Right lobe of liver (tissue), 4 donors: ENCODE results near the gene ZBTB7B.

Experiments used
- CTCF ChIP-seq, 4 donors: fragments of 200-600 bp in 3 of 4; fragments of 450-650 bp in 1 of 4; IDR thresholded peaks; one replicate each; pipeline versions ENCODE4 v1.5.1 to v1.8.0; 2016 to 2022; ENCODE audit warnings: antibody characterized with exemption in 4 of 4, mild to moderate bottlenecking in 2 of 4
- POLR2A ChIP-seq: fragments of 450-650 bp; IDR thresholded peaks from one replicate; pipeline ENCODE4 v1.6.1; 2017; ENCODE audit warnings: antibody characterized with exemption, mild to moderate bottlenecking
- donor health status: DM: no; HTN: no; CAD: no.
- donor health status: DM: no; HTN: no; CAD: no.
- donor health status: DM: no; HTN: yes; CAD: no.

GRCh38 chr1:155013632-155014031, 11.0 kb downstream of the ZBTB7B start:
- no peak for TF ChIP-seq CTCF (IDR thresholded peaks at IDR 0.05)
- TF ChIP-seq POLR2A: no peak
